Fibroblast of skin of scalp (primary cell): ENCODE measurements around the gene TMPRSS11B.
"Not testable (repeated sequence)": the region's sequence is repeated elsewhere in the genome, so short reads cannot be mapped to it uniquely, and the experiment has no call there.

ENCODE experiments used
- DNase-seq: peaks from one replicate; pipeline ENCODE4 v3.0.0-alpha.2; 2013

TMPRSS11B gene

DNA sequence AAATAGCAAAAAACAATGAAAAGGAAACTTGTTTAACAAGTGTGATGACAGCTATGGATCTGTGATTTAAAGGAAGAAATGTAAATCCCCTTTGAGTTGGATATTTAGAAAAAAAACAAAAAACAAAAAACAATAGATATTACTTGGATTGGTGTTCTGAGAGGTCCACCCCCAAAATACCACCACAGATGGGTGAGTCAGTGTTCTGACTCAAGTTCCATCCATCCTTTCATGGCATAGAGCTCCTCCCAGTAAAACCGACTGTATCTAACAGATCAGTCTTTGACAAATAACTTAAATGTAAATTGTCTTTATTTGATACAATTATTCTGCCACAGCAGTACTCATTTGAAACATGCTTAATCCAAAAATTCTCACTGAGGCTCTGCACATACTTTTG, 27.4 kb downstream of the TMPRSS11B start:
- DNase-seq = no peak

DNA sequence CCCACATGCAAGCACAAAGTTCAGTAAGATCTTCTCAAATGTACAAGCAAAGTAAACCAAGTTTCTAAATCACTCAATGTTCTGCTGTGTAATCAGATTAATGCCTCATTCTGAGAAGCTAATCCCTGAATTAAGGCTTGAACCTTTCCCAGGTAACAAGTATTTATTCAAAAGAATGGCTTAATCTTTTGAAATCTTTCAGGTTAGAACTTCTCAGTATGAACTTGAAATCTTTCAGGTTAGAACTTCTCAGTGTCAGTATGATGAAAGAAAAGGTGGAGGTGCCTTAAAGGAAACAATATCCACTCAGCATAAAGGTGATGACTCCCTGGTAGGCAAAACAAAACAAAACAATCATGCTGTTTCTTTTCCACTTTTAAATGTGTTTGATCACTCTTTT, 29.0 kb downstream of the TMPRSS11B start:
- no peak for DNase-seq

DNA sequence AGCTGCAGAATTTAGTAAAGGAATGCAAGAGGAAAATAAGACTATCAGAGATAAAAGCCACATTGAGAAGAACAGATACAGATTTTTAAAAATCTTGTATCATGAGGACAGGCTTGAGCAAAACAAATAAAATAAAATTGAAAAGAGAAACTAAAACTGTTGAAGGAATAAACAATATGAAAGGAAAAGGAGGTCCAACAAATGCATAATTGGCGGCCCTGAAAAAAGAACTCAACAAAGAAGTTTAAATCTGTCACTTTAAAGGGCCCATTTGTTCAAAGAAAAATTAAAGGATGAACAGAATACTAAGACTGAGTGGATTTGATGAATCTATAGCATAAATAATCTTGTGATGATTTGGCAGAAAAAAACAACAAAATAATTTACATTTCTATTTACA, 36.5 kb downstream of the TMPRSS11B start:
- DNase-seq = no peak

DNA sequence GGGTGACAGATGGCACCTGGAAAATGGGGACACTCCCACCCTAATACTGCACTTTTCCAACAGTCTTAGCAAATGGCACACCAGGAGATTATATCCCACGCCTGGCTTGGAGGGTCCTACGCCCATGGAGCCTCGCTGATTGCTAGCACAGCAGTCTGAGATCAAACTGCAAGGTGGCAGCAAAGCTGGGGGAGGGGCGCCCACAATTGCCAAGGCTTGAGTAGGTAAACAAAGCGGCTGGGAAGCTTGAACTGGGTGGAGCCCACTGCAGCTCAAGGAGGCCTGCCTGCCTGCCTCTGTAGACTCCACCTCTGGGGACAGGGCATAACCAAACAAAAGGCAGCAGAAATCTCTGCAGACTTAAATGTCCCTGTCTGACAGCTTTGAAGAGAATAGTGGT, 51.2 kb downstream of the TMPRSS11B start:
- not testable (repeated sequence) for DNase-seq

DNA sequence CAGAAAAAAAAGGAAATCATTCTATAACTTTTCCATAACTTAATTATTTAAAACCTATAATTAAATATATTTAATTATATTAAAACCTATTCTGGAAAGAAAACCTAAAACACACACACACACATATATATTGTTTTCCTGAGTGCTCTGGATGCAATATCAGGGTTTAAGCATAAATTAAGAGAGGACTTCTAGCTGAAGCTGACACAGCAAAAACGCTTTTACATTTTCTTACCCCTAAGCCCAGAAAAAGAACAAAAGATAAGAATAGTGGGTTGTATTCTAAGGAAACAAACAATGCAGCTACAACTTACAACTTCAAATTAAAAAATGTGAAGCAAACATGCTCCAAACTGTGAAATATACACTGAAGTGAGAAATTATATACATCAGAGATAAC, 52.3 kb downstream of the TMPRSS11B start:
- no peak for DNase-seq

DNA sequence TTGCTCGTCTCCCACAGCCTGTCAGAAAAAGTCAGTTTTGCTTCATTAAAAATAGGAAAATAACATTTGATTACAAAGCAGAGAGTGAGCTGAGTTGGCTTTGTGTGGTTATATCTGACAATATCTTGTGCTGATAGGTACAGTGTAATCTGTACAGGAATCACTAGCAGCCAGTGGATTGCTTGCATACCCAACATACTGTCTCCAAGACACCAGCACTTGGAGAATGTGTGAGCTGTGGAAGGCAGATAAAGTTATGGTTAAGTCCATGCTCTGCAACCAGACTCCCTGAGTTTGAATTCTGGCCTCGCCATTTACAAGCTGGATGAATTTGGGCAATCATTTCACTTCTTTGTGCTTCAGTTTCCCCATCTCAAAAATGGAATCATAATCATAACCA, 58.3 kb downstream of the TMPRSS11B start:
- DNase-seq = no peak

DNA sequence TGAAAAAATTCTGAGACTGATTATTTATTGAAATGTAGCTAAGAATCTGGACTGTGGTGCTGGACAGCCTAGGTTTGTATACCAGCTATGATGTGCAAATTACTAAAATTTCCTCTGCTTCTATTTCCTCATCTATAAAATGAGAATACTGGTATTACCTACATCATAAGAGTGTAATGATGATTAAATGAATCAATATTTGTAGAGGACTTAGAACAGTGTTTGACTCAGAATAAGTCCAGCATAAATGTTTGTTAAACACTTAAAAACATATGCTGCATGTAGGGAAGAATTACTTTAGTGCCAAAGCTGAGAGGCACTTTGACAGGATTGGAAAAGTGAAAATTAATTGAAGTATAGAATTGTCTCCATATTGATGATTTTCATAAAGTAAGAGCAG, 60.6 kb downstream of the TMPRSS11B start:
- no peak for DNase-seq

DNA sequence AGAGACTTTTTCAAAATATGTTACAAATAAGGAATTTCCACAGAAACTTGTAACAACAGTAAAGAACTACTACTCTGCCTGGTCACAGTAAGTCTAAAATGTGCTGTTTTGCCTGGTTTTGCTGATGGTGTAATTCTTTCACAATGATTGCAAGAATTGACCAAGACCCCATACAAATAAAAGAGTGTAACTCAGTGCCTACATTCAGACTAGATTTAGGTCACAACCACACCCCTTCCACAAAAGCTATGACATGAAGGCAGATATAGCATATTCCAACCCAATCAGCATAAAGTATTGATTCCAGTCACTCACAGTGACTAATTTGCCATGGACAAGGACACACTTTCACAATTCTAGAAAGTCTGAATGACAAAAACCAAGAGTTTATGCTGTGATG, 62.1 kb downstream of the TMPRSS11B start:
- DNase-seq = no peak

DNA sequence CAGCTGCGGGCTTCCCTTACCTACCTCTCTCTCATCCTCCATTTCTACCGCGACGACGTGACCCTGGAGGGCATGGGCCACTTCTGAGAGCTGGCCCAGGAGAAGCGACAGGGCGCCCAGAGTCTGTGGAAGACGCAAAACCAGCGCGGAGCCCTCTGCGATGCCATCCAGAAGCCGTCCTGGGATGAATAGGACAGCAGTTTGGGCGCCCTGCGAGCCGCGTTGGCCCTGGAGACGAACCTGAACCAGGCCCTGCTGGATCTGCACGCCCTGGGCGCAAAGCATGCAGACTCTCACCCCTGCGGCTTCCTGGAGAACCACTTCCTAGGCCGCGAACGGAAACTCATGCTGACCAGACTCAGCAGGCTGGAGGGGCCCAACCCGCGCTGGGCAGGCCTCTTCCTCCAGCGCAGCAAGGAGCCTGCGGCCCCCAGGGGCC, 63.1 kb downstream of the TMPRSS11B start:
- no peak for DNase-seq

DNA sequence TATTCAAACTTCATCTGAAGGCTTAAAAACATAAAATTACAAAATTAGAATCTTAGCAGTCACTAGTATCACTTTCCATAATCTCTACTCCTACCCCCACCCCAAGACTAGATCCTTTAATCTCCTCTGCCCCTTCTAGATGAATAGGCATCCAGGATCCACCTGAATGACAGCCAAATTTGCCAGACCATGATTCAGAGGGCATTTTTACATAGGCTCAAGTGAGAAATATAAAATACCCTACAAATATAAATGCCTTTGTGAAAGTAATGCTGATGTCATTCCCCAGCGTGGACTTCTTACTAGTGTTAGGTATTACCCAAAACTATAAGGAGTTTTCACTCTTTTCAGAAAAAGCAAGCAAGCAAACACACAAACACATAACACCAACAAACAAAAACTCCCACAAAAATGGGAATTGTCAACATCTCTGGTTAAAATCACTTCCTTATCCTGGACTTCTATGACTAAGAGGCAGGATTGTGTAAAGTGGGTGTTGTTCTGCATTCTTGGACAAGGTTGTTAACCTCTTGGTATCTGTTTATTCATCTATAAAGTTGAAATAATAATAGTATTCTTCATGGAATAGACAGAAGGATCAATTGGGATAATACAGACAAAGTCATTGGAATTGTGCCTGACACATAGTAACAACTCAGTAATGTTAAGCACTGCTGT, 64.5 kb downstream of the TMPRSS11B start:
- DNase-seq = no peak

DNA sequence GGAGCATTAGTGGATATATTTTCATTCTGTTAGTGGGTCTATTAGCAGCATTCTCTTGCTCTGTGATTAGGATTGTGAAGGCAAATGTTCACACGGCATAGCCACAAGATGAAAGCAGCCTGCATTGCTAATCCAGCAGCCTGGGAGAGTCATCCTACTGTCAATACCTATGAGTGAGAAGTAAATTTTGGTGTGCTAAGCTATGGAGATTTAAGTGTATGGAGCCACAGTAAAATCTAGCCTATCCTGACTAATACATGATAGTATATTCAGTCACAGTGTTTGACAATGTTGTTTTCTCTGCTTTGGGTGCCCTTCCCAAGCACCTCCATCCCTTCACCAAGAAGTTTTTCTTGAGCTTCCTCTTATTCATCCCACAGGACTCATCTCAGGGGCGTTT, 68.6 kb downstream of the TMPRSS11B start:
- DNase-seq = no peak
